ENCODE results near the gene RAB7A.

Gene RAB7A

GRCh38 chr3:128775906-128776542 lies 50.0 kb downstream of the RAB7A start:
- Histone ChIP-seq H3K36me3 (ENCODE audit: control insufficient read depth in 2 of 2, insufficient read depth in 2 of 2, low read length in 2 of 2) (no peaks in the 10 kb centered on the region), H3K9me3 (ENCODE audit: control insufficient read depth in 2 of 2, low read length in 2 of 2) (no peaks in the 10 kb centered on the region), H3K4me3 (ENCODE audit: low read length in 2 of 2) (no peak overlapping the region), H3K27me3 (ENCODE audit: control insufficient read depth in 1 of 2, insufficient read depth in 2 of 2, low read length in 2 of 2) (no peaks in the 10 kb centered on the region), H3K4me1 (ENCODE audit: control insufficient read depth, insufficient read depth, low read length) (peaks cover 11% of the 10 kb centered on the region), H3K9ac (ENCODE audit: low read length in 2 of 2) (no peak overlapping the region), H3K27ac (ENCODE audit: low read length) (no peak overlapping the region)

DNA sequence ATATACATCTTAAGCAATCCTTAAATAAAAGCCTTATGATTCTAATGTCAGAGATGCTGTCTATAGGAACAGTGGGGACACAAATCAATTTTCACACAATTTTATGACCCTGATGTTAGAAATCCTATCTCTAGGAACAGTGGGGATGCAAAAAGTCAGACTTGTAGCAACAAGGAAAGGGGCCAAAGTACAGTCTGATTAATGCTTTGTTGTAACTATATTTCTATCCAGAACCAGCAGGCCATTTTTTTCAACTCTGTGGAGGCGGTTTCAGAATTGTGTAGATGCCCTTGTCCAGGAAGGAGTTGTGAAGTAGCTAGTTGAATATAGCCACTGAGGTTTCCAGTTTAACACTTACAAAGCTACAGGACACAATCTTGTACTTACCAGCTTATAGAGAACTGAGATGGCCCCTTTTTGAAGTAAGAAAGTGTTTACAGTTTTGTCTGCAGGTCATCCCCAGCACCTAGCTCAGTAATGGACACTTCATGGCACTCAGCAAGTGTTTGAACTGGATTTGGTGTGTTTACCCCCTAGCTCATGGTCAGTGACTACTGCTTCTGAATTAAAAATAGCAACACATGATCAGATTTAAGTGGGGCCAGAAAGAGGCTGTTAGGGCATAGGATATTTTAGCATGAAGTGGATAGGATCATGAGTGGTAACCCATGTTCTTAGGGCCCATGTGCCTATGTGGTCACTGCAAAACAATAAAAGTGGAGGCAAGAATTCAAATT lies 54.3 kb downstream of the RAB7A start:
- Histone ChIP-seq H3K36me3 (ENCODE audit: control insufficient read depth in 2 of 2, insufficient read depth in 2 of 2, low read length in 2 of 2) (no peaks in the 10 kb centered on the region), H3K4me3 (ENCODE audit: low read length in 2 of 2) (no peak overlapping the region), H3K9me3 (ENCODE audit: control insufficient read depth in 2 of 2, low read length in 2 of 2) (no peaks in the 10 kb centered on the region), H3K27ac (ENCODE audit: low read length) (no peak overlapping the region), H3K27me3 (ENCODE audit: control insufficient read depth in 1 of 2, insufficient read depth in 2 of 2, low read length in 2 of 2) (no peaks in the 10 kb centered on the region), H3K9ac (ENCODE audit: low read length in 2 of 2) (no peak overlapping the region), H3K4me1 (ENCODE audit: control insufficient read depth, insufficient read depth, low read length) (peaks cover 33% of the 10 kb centered on the region)

- no peaks in the 10 kb centered on the region for H3K9me3 ChIP-seq (ENCODE audit: control insufficient read depth in 2 of 2, low read length in 2 of 2)
- H3K9ac ChIP-seq (ENCODE audit: low read length in 2 of 2) = no peak overlapping the region
- no peaks in the 10 kb centered on the region for H3K36me3 ChIP-seq (ENCODE audit: control insufficient read depth in 2 of 2, insufficient read depth in 2 of 2, low read length in 2 of 2)
- H3K27ac ChIP-seq (ENCODE audit: low read length) = no peak overlapping the region
- H3K27me3 ChIP-seq (ENCODE audit: control insufficient read depth in 1 of 2, insufficient read depth in 2 of 2, low read length in 2 of 2) = no peaks in the 10 kb centered on the region
- H3K4me3 ChIP-seq (ENCODE audit: low read length in 2 of 2) = no peak overlapping the region
- peaks cover 31% of the 10 kb centered on the region for H3K4me1 ChIP-seq (ENCODE audit: control insufficient read depth, insufficient read depth, low read length)
Observed at GRCh38 chr3:128781164-128781563, 55.2 kb downstream of the RAB7A start.

- H3K27me3 ChIP-seq (ENCODE audit: control insufficient read depth in 1 of 2, insufficient read depth in 2 of 2, low read length in 2 of 2) = no peaks in the 10 kb centered on the region
- H3K4me3 ChIP-seq (ENCODE audit: low read length in 2 of 2) = no peak overlapping the region
- H3K9me3 ChIP-seq (ENCODE audit: control insufficient read depth in 2 of 2, low read length in 2 of 2) = no peaks in the 10 kb centered on the region
- H3K27ac ChIP-seq (ENCODE audit: low read length) = no peak overlapping the region
- H3K9ac ChIP-seq (ENCODE audit: low read length in 2 of 2) = no peak overlapping the region
- H3K36me3 ChIP-seq (ENCODE audit: control insufficient read depth in 2 of 2, insufficient read depth in 2 of 2, low read length in 2 of 2) = no peaks in the 10 kb centered on the region
- peaks cover 38% of the 10 kb centered on the region for H3K4me1 ChIP-seq (ENCODE audit: control insufficient read depth, insufficient read depth, low read length)
Observed at GRCh38 chr3:128782282-128783146, 56.5 kb downstream of the RAB7A start.

DNA sequence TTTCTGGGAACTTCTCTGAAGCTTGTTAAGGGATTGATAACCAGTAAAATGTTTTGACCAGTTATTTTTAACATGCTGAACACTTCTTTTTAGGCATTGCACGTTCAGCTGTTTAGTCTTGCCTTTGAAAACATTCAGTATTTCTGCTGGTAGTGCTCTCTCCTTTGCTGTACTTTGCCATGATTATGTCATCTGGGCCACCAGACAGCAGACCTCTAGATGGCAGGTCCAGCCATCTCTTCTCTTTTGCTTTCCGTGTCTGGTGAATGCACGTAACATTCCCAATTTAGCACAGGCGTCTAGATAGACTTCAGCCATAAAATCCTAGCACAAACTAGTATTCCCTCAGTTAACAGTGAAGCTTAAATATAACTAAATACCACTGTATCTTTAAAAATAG lies 57.8 kb downstream of the RAB7A start:
- H3K4me1 ChIP-seq (ENCODE audit: control insufficient read depth, insufficient read depth, low read length) = peaks cover 38% of the 10 kb centered on the region

GRCh38 chr3:128784232-128784631 lies 58.2 kb downstream of the RAB7A start:
- Histone ChIP-seq H3K9me3 (ENCODE audit: control insufficient read depth in 2 of 2, low read length in 2 of 2) (no peaks in the 10 kb centered on the region), H3K9ac (ENCODE audit: low read length in 2 of 2) (no peak overlapping the region), H3K27ac (ENCODE audit: low read length) (no peak overlapping the region), H3K27me3 (ENCODE audit: control insufficient read depth in 1 of 2, insufficient read depth in 2 of 2, low read length in 2 of 2) (no peaks in the 10 kb centered on the region), H3K36me3 (ENCODE audit: control insufficient read depth in 2 of 2, insufficient read depth in 2 of 2, low read length in 2 of 2) (no peaks in the 10 kb centered on the region), H3K4me3 (ENCODE audit: low read length in 2 of 2) (no peak overlapping the region), H3K4me1 (ENCODE audit: control insufficient read depth, insufficient read depth, low read length) (peaks cover 38% of the 10 kb centered on the region)

More for the DNA sequence above, 57.8 kb downstream of the RAB7A start:
- Histone ChIP-seq H3K27me3 (ENCODE audit: control insufficient read depth in 1 of 2, insufficient read depth in 2 of 2, low read length in 2 of 2) (no peaks in the 10 kb centered on the region), H3K9ac (ENCODE audit: low read length in 2 of 2) (no peak overlapping the region), H3K9me3 (ENCODE audit: control insufficient read depth in 2 of 2, low read length in 2 of 2) (no peaks in the 10 kb centered on the region), H3K36me3 (ENCODE audit: control insufficient read depth in 2 of 2, insufficient read depth in 2 of 2, low read length in 2 of 2) (no peaks in the 10 kb centered on the region), H3K27ac (ENCODE audit: low read length) (no peak overlapping the region), H3K4me3 (ENCODE audit: low read length in 2 of 2) (no peak overlapping the region)

- Histone ChIP-seq H3K4me1 (ENCODE audit: control insufficient read depth, insufficient read depth, low read length) (peaks cover 38% of the 10 kb centered on the region), H3K9me3 (ENCODE audit: control insufficient read depth in 2 of 2, low read length in 2 of 2) (no peaks in the 10 kb centered on the region), H3K4me3 (ENCODE audit: low read length in 2 of 2) (no peak overlapping the region), H3K36me3 (ENCODE audit: control insufficient read depth in 2 of 2, insufficient read depth in 2 of 2, low read length in 2 of 2) (no peaks in the 10 kb centered on the region), H3K9ac (ENCODE audit: low read length in 2 of 2) (no peak overlapping the region), H3K27ac (ENCODE audit: low read length) (no peak overlapping the region), H3K27me3 (ENCODE audit: control insufficient read depth in 1 of 2, insufficient read depth in 2 of 2, low read length in 2 of 2) (no peaks in the 10 kb centered on the region)
Observed at GRCh38 chr3:128784843-128785242, 58.9 kb downstream of the RAB7A start.

- Histone ChIP-seq H3K4me1 (ENCODE audit: control insufficient read depth, insufficient read depth, low read length) (peaks cover 37% of the 10 kb centered on the region), H3K27ac (ENCODE audit: low read length) (no peak overlapping the region)
Observed at GRCh38 chr3:128786434-128787020, 60.5 kb downstream of the RAB7A start.

GRCh38 chr3:128787256-128788253 lies 61.6 kb downstream of the RAB7A start:
- Histone ChIP-seq H3K4me1 (ENCODE audit: control insufficient read depth, insufficient read depth, low read length) (peaks cover 30% of the 10 kb centered on the region), H3K9me3 (ENCODE audit: control insufficient read depth in 2 of 2, low read length in 2 of 2) (no peaks in the 10 kb centered on the region), H3K36me3 (ENCODE audit: control insufficient read depth in 2 of 2, insufficient read depth in 2 of 2, low read length in 2 of 2) (no peaks in the 10 kb centered on the region), H3K27ac (ENCODE audit: low read length) (no peak overlapping the region), H3K27me3 (ENCODE audit: control insufficient read depth in 1 of 2, insufficient read depth in 2 of 2, low read length in 2 of 2) (no peaks in the 10 kb centered on the region), H3K4me3 (ENCODE audit: low read length in 2 of 2) (no peak overlapping the region), H3K9ac (ENCODE audit: low read length in 2 of 2) (no peak overlapping the region)

More at GRCh38 chr3:128786434-128787020, 60.5 kb downstream of the RAB7A start:
- H3K9ac ChIP-seq (ENCODE audit: low read length in 2 of 2) = no peak overlapping the region
- H3K9me3 ChIP-seq (ENCODE audit: control insufficient read depth in 2 of 2, low read length in 2 of 2) = no peaks in the 10 kb centered on the region
- H3K4me3 ChIP-seq (ENCODE audit: low read length in 2 of 2) = no peak overlapping the region
- H3K27me3 ChIP-seq (ENCODE audit: control insufficient read depth in 1 of 2, insufficient read depth in 2 of 2, low read length in 2 of 2) = no peaks in the 10 kb centered on the region
- no peaks in the 10 kb centered on the region for H3K36me3 ChIP-seq (ENCODE audit: control insufficient read depth in 2 of 2, insufficient read depth in 2 of 2, low read length in 2 of 2)

Data from stomach smooth muscle (tissue), 2 donors.